Stimulated activated CD4-positive, alpha-beta T cell treated with anti-CD3 and anti-CD28 coated beads, TNF-alpha, amount 100 ng/mL, for 24 hours (primary cell): ENCODE results near the gene GCSH.

Experiments used
- DNase-seq, 3 experiments: peaks; one replicate each; pipeline ENCODE4 v3.0.0-alpha.2; 2020; ENCODE audit warnings: low read depth in 3 of 3

The GCSH gene

DNA sequence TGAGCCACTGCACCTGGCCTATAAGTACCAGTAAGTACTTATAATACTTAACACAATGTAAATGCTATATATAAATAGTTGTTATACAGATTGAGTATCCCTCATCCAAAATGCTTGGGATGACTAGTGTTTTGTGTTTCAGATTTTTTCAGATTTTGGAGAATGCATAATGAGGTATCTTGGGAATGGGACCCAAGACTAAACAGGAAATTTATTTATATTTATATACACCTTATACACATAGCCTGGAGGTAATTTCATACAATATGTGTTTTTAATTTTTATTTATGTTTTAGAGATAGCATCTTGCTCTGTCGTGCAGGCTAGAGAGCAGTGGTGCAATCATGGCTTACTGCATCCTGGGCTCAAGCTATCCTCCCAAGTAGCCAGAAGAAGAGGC is 9.8 kb upstream of the GCSH start:
- DNase-seq, result no peak

DNA sequence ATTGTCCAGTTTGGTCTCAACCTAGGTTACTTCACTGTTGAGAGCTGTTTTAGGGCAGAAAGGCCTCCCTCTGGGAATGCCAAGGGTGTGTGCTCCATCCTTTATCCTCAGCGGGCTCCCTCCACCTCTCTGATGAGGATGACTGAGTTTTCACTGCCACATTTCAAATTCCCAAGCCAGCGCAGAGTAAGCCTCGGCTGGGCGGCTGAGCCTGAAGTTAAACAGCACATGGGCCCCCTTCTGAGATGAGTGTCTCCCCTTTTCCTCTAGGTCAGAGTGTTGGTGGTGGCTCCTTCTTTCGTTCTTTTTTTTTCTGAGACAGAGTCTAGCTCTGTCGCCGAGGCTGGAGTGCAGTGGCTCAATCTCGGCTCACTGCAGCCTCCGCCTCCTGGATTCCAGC is 5.5 kb upstream of the GCSH start:
- DNase-seq, result no peak

DNA sequence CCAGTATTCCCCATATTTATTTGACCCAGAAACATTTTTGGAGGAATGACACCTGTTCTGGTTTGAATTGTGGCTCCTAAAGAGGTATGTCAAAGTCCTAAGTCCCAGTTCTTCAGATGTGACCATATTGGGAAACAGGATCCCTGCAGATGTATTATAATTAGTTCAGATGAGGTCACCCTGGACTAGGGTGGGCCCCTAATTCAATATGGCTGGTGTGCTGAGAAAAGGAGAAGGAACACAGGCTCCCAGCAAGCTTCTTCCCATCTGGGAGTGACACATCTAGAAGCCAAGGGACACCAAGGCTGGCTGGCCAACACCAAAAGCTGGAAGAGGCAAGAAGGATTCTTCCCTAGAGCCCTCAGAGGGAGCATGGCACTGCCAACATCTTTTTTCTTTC is 3.8 kb upstream of the GCSH start:
- DNase-seq, result no peak

DNA sequence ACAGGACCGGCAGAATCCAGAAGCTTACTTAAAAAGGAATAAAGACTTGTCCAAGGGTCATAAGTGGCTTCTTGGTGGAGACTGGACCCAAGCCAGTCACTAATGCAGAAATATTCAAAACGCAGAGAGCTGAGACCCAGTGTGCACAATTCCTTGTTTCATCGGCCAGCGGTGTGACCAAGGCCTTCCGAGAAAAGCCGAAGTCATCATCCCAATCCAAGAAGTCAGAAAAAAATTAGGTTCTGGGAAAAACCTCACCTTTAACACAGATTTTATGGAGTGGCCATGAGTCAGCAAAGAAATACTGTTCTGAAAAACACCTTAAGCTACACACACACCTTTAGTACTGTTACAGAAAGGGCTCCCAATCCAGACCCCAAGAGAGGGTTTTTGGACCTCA is 1.0 kb upstream of the GCSH start:
- DNase-seq, result no peak

DNA sequence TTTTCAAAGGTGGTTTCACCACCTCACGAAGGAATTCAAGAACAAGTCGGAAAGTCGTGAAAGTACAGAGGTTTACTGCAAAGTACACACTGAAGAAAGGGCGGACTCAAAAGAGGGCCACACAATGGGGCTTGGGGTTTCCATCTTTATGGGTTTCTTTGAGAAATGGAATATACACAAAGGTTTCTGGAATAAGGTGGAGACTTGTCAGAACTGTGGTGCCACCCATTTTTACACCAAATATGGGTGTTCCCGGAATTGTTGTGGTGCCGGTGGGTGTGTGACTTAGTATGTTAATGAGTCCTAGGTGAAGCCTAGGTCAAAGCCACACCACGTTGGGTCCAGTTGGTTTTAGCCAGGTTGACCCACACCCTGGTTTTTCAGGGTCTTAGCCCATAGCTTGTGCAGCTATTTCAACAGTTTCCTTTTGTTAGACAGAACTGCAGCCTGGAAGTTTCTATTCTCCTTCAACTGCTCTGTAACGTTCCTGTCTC is 567 bp upstream of the GCSH start:
- DNase-seq, result no peak

DNA sequence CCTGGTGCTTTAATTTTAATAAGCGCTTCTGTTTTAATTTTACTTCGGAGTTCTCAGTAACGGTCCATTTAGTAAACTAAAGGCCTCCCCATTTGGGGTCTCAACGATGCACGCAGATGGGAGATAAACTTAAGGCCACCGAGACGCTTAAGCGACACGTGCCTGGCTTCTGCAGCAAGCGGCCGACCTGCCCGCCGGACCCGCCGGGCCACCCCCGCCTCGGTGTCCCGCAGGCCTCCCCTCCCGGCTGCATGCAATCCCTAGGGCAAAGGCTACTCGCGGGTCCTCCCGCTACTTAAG is 592 bp downstream of the GCSH start:
- no peak for DNase-seq

DNA sequence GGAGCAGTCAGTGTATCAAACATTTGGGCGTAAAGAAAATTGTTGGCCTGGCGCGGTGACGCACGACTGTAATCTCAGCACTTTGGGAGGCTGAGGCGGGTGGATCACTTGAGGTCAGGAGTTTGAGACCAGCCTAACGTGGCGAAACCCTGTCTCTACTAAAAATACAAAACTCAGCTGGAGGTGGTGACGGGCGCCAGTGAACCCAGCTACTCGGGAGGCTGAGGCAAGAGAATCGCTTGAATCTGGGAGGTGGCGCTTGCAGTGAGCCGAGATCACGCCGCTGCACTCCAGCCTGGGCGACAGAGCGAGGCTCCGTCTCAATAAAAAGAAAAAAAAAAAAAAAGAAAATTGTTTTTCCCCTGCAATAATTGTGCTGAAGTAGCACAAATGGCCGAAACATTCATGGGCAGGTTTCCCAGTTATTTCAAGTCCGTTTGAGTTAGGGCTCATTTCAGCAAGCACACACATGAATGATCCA is 1.4 kb downstream of the GCSH start:
- no peak for DNase-seq

DNA sequence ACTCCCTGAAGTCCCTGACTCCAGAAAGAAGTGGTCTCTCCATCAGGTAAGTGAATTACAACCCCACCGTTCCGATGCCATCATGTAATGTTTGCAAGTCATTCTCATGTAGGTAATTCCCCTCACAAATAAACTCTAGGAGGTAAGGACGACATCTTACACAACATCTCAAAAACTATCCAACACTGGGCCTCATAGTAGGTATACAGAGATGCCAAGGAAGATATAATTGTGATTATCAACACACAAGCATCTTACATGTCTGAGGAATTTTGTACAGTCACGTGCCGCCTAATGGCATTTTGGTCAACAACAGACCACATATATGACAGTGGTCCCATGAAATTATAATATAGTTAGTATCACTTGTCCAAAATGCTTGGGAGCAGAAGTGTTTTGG is 7.4 kb downstream of the GCSH start:
- DNase-seq, result no peak

DNA sequence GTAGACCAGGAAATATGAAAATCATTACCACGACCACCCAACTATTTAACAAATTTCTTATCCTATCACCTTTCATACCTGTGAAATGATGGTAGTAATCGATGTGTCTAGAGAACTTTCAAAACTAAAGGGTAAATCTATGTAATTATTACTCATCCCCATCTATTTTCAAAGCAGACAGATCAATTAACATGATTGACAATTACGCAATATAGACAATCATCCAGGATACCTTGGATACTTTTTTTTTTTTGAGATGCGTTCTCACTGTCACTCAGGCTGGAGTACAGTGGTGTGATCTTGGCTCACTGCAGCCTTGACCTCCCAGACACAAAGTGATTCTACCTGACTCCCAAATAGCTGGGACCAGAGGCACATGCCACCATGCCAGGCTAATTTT is 15.2 kb downstream of the GCSH start:
- no peak for DNase-seq

DNA sequence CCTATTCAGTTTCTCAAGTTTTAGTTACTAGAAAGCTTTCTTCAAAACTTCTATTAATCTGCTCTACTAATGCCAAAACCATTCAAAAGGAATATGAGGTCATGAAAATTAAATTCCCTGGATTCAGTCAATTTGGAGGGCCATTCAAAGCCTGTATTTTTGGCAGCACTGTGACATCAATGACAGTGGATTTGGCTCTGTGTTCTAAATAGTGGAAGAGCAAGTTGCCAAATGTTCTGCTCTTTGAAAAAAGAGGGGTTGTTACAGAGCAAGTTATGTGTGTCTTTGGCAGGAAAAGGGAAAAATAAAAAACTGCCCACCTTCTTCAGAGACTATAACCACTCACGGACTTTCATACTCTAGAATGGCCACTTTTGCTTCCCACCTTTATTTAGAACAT is 16.0 kb downstream of the GCSH start:
- no peak for DNase-seq

DNA sequence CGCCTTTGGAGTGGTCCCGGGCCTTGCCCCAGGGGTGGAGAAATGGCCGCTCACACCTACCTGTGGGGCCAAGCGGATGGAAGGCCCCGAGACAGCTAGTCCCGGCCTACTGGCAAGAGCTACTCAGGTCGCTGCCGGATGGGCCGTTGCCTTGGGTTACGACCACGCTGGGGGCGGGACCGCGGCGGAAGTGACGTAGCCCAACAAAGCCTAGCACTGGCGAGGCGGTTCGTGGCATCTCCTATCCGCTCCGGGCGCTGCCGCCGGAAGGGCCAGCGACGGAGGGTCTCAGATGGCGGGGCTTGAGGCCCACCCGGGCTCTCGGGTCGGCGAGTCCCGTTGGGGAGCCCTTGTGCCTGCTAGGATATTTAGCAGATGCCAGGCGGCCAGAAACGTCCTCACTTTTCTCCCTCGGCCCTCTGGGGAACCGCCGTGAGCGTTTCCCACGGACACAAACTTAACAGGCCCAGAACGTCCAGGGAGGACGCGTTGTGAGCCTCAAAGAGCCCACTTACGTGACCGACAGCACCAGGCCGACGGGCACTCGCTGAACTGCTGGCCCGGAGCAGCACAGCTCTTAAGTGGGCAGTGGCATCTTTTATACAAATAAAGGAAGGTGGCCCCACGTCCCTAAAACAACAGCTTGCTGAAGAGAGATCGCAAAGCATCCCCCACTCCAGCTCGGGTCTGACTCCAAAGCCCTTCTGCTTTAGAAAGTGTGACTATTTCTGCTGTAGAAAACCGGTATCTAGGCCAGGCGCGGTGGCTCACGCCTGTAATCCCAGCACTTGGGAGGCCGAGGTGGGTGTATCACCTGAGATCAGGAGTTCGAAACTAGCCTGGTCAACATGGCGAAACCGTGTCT is 18.9 kb downstream of the GCSH start, which contains the start of gene C16orf46:
TSS of gene C16orf46 (minus strand) at position 163 of the 865 bp plus-strand sequence. CDS start 13,283 bp downstream, outside the sequence.
- DNase-seq, result peak; percentile 96 to 98 (median 98)

DNA sequence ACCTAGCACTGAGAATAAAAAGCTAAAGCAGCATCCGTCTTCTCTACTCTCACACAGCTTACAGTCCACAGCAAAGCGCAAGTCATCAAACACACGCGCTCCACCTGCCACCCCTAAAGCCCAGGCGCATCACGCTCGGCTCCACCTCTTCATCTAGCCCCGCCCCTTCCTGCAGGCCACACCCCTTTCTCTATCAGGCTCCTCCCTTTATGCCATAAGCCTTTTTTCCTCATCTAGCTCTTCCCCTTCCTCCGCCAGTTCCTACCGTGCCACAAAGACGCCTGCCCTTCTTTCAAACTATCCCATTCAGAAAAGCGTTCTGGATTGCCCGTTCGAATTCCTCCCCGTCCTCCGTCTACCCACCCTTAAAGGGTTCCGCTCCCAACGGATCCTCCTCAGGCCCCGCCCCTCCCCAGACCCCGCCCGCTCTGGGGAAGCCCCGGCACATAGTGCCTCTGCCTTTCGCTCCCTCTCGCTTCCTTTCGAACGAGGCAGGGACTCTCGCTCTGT is 19.6 kb downstream of the GCSH start:
- DNase-seq, result peak; percentile 82 to 90 (median 88)

DNA sequence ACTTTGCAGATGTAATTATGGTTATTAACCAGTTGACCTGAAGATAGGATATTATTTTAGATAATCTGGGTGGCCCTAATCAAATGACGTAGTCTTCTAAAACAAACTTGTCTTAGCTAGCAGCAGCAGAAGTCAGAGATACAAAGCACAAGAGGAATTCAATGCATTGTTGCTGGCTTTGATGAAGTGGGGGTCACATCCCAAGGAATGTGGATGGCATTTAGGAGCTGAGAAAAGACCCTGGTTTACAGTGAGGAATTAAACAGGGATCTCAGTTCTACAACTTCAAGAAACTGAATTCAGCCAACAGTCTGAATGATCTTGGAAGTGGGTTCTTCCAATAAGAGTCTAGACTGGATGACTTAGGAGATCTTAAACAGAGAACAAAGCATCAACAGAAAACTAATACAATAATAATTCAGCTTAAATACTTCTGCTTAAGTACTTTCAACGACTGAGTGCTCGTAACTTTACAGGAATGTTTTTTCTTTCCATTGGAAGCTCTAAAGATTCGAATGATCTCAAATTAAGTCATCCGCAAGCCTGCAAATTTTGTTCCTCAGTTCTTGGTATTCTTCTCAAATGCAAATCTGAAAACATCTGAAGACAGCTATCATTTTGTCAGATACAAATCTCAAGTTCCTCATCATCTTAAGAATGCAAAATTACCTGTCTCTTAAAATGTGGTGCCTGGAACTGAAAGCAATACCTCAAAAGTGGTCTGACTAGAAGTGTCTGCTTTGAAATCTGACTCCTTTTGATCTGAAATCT is 22.4 kb downstream of the GCSH start:
- no peak for DNase-seq

DNA sequence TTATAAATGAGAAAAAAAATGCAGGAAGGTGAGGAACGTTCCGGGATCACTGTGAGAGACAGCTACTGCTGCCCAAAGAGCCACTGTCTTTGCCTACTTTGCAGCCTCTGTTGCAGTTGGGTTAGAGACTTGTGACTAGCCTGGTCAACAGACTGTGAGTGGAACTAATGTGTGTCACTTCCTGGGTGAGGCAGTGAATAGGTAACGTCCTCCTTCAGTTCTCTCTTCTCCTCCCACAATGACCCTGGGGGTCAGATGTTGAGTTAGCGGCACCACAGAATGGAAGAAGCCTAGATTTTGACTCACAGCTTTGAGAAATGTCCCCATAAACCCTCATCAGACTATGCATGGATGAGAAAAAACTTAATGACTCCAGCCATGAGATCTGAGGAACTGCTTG is 24.4 kb downstream of the GCSH start:
- no peak for DNase-seq

DNA sequence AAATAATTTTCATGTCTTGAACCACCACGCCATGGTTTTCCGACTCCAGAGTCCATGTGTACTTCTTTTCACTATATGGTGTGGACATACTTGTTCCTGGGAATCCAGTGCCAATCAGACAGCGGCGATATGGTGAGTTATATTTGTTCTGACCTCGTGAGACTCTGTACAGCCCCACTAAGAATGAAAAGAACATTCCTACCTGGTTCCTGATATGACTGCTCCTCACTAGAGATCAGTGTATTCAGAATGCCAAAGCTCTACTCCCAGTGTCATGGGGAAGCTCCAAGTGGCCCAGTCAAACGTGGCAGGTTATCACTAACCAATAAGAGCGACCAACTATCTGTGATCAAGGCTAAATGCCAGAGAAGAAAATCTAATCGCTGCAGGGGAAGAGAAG is 25.2 kb downstream of the GCSH start:
- DNase-seq, result no peak

DNA sequence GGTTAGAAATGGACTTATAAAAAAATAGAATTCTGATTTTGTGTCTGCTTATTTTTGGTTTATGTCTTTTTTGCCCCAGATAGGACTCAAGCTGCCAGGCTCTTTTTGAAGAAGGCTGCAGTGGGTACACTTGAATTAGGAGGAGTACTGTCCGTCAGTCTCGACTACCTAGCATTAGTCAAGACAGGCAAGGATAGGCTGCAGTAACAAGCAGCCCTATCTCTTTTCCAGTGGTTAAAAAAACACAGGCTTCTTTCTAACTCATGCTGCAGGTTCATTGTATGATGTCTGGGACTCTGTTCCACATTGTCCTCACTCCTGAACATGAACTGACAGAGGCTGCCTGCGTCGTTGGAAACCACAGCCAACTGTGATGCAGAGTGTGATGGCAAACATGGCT is 27.1 kb downstream of the GCSH start:
- DNase-seq, result no peak

DNA sequence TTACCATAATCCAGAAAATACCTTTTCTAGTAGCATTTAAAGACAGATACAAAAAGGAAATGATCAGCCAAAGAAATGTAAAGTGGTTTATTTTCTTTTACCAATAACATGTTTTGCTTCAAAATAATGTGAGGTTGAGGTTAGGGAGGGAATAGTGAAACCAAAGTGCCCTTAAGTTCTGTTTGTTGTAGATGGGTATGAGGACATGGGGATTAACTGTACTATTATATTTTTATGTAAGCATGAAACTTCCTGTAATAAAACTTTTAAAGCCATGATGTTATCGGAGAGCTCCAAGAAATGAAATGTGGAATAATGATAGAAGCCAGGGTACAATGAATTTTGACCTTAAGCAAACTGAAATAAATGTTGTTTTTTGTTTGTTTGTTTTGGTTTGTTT is 29.0 kb downstream of the GCSH start:
- DNase-seq, result no peak

DNA sequence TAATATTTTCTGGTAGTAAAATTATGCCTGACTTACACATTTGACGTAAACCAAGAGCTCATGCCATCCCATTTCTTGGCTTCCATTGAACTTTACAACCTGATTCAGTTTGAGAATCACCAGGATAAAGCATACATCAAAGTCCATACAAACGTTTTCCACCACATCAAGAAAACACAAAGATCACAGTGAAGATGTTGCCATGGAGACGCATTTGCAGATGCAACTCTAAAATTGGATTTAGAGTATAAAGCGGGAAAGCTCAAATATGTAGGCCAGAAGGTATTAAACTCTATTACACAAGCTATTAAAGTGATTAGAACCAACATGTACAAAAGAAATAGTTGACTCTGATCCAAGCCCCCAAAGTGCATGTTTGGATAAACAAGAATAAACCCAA is 29.5 kb downstream of the GCSH start:
- DNase-seq, result no peak

DNA sequence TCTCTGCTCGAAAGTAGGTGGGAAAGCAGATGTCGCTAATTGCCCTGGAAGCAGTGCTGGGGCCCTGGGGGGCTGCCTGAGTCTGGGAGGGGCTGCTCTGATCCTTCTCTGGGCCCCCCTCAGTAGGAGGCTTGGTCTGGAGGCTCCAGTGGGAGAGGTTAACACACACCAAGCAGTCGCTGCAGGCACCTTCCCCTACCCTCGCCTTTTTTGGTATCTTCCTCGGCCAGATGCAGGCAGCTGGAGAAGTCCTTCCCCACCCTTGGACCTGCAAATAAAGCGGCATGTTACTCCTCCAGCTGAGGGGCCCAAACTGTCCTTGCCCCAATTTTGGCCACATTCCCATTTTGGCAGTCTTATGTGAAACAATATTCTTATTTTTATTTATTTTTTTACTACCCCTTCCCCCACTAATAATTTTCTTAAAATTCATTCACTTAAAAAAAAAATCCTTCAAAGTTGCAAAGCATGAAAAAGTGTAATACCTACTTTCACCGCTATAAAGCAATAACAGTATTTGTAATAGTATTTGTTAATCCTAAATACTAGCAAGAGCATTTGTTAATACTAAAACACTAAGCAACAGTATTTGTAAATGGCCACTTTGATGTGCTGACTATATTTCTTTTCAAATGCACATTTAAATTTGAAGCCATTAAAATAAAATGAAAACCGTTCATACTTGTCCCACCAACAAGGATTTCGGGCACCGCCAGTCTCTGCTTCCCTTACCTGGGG is 34.2 kb downstream of the GCSH start:
- no peak for DNase-seq

DNA sequence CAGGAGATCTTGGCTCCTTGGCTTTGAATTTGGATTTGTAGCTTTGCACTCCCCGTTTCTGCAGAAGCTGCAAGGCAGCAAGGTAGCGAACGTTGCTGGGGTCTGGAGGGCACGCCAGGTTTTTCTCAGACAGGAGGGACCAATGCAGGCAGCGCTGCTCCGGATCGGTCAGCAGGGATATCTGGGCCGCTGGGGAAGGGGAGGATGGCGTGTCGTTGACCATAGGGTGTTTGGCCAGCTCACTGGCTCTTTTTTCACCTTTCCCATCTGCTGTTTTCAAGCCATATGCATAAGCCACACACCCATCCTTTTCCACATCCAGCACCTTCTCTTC is 34.9 kb downstream of the GCSH start:
- no peak for DNase-seq

DNA sequence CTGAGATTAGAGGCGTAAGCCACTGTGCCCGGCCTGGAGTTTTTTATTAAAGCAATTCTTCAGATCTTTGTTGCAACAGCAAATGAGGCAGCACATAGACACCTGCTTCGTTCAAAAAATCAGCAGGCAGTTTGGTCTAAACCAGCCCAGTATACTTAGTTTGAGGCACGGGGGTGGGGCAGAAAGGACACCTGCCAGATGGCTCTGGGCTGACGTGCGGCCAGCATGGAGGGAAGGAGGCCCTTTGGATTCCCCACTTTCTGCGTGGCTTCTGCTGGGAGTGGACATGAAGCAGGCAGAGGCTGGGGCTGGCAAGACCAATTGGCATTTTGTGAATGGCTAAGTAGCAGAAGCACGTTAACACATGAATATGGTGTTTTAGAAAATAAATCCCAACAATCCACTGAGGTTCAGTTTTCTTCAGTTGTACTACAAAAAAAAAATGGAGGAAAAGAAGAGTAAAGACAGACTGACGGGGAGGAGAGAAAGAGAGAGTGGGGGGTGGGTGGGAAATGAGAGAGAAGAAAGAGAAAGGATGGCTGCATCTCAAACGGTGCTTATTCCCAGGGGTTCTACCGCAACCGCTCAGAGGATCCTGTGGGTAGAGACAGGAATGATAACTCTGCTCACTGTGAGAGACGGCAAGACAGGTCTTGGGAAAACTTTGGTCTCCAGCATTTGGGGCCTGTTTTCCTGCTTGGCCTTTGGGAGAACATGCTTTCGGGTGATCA is 35.5 kb downstream of the GCSH start:
- DNase-seq, result no peak

DNA sequence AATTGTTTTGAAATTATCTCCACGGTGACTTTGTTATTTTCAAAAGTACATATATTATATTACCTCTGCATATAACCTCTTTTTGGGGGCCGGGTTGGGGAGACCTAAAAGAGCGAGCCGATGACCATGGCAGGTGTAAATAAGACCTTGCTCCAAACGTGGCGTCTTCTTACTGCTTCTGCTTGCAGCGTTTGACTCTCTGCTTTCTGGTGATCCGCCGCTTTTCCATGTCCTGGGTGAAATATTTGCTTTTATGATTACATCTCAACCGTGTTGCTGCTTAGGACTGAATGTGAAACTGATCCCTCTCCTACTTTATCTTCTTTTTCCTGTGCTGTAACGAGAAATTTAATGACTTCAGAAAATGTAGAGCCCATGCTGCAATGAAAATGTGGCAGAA is 42.4 kb downstream of the GCSH start:
- DNase-seq, result no peak
